Kidney tubule cell (primary cell): Measurements from ENCODE around the gene GPBP1.
"Not testable (repeated sequence)": the region's sequence is repeated elsewhere in the genome, so short reads cannot be mapped to it uniquely, and the experiment has no call there.

ENCODE experiments used
- DNase-seq: peaks from one replicate; pipeline ENCODE4 v3.0.0-alpha.2; 2018; ENCODE audit warnings: low spot score

The GPBP1 gene

DNA sequence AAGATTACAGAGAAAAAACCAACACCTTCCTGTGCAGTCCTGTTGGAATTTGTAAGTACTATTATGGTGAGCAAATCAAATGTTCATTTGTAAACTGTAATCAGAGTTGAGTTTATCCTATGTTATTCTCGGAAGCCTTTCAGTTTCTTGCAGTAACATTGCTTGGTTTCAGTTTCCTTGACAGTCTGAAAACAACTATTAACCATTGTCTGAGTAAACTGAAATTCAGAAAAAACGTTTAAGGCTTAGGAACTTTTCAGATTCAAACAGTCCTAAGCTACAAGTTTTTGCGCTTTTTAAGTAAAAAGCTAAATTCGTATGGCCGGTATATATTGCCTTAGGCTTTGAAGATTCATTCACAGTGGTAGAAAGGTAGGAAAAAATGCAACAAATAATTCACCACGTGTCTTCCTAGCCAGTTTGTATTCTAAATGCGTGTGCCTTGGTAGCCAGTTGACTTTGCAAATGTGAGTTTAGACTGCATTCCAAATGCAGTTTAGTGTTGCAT, 2.5 kb downstream of the GPBP1 start:
- peak; percentile 67 for DNase-seq

DNA sequence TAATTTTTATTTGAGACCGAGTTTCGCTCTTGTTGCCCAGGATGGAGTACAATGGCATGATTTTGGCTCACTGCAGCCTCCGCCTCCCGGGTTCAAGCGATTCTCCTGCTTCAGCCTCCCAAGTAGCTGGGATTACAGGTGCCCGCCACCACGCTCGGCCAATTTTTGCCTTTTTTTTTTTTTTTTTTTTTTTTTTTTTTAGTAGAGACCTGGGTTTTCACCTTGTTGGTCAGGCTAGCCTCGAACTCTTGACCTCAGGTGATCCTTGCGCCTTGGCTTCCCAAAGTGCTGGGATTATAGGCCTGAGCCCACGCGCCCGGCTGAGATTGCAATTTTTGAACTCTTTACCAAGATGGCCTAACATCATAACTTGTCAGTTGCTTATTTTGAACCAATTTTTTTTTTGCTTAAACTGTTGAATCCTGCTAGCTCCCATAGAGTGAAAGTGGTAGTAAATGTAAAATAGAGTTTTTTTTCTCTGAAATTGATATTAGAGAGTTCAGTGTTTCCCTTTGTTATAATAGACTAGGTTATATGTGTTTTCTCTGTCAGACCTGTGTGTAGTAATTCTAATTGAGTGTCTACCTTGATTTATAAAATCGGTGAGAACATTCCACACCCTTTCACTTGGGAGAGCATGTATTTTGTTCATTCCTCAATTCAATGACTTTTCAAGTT, 3.8 kb downstream of the GPBP1 start:
- DNase-seq = no peak

GRCh38 chr5:57178238-57178637, 4.4 kb downstream of the GPBP1 start:
- DNase-seq = not testable (repeated sequence)

DNA sequence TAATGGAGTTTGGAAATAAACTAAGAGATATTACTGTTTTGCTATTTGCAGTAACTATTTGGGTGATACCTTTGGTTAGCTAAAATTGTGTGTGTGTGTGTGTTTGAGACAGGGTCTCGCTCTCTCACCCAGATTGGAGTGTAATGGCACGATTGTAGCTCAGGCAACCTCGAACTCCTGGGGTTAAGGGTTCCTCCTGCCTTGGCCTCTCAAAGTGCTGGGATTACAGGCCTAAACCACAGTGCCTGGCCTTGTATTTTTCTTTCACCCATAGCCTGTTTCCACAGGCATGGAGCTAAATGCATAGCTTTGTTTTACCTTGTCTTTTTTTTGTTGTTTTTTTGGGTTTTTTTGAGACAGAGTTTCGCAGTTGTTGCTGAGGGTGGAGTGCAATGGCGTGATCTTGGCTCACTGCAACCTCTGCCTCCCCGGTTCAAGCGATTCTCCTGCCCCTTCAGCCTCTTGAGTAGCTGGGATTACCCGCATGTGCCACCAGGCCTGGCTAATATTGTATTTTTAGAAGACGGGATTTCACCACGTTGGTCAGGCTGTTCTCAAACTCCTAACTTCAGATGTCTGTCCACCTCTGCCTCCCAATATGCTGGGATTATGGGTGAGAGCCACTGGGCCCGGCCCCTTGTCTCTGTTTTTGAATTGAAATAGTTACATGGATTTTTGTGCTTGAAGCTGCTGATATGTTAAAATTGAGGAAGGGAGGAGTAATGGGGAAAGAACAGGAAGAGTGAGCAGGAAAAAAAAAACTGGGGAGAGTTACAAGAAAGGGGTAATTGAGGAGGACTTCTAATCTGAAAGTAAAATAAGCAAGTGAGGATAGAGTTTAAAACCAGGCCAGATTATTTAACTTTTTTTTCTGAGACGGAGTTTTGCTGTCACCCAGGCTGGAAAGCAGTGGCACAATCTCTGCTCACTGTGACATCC, 5.7 kb downstream of the GPBP1 start:
- no peak for DNase-seq

GRCh38 chr5:57181154-57181553, 7.3 kb downstream of the GPBP1 start:
- no peak for DNase-seq

DNA sequence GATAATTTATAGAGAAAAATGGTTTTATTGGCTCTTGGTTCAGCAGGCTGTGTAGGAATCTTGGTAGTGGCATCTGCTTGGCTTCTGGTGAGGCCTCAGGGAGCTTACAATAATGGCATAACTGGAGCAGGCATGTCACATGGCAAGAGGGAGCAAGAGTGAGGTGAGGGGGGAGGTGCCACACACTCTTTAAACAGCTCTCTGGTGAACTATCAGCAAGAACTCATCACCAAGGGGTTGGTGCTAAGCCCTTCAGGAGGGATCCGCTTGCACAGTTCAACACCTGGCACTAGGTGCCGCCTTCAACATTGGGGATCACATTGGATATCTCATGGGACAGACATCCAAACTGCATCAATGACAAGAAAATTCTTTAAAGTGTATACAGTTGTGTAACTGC, 10.5 kb downstream of the GPBP1 start:
- no peak for DNase-seq

DNA sequence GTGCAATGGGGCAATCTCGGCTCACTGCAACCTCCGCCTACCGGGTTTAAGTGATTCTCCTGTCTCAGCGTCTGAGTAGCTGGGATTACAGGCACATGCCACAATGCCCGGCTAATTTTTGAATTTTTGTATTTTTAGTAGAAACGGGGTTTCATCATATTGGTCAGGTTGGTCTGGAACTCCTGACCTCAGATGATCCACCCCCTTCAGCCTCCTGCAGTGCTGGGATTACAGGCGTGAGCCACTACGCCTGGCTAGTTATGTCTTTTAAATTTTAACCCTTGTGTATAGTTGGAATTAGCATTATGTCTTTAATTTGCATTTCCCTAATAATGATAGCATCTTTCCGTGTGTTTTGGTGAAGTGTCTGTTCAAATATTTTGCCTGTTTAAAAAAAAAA, 11.5 kb downstream of the GPBP1 start:
- no peak for DNase-seq

GRCh38 chr5:57186194-57186593, 12.3 kb downstream of the GPBP1 start:
- no peak for DNase-seq

DNA sequence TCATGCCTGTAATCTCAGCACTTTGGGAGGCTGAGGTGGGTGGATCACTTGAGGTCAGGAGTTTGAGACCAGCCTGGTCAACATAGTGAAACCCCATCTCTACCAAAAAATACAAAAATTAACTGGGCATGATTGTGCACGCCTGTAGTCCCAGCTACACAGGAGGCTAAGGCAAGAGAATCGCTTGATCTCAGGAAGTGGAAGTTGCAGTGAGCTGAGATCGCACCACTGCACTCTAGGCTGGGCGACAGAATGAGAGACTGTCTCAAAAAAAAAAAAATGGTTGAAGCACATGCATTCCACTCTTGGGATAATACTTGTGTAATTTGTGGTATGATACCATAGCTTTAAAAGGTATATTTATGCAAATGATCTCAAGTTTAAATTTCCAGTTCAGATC, 14.1 kb downstream of the GPBP1 start:
- not testable (repeated sequence) for DNase-seq

- DNase-seq = no peak
These were observed 15.7 kb downstream of the GPBP1 start for GRCh38 chr5:57189515-57189914.

GRCh38 chr5:57190593-57190992, 16.7 kb downstream of the GPBP1 start:
- DNase-seq = no peak

DNA sequence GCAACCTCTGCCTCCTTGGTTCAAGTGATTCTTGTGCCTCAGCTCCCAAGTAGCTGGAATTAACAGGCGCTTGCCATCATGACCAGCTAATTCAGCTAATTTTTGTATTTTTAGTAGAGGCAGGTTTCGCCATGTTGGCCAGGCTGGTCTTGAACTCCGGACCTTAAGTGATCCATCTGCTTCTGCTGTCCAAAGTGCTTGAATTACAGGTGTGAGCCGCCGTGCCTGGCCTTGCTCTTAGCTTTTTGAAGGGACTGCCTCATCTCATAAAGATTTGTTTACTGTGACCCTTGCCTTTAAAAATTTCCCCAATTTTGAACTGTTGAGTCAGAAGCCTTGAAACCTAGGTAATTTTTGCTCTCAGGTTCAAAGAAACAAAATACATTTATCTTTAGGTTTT, 17.3 kb downstream of the GPBP1 start:
- no peak for DNase-seq

DNA sequence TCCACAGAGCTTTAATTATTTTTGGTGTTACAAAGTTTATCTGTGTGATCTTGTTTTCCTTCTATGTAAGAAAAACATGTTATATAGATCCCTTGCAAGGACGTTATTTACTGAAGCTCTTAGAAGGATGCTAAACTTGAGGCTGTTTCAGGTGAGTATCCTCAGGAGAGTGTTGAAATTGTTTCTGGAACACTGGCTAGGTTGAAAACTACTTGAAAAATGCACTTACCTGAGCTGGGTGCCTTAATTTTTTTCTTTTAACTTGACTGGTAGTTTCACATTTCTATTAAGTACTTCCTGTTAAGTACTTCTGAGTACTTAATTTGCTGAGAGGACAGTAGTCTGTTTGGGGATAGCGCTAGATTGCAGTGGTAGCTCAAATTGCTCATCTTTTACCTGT, 18.1 kb downstream of the GPBP1 start:
- DNase-seq = no peak

DNA sequence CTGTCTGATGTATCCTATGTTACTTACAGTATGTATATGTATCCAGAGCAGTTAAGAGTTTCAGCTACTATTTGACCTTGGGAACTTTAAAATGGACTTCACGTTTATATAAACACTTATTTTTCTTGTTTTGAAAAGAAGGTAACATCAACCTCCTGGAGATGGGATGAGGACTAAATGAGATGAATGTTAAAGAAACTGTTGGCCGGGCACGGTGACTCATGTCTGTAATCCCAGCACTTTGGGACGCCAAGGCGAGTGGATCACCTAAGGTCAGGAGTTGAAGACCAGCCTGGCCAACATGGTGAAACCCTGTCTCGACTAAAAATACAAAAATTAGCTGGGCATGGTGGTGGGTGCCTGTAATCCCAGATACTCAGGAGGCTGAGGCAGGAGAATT, 19.0 kb downstream of the GPBP1 start:
- not testable (repeated sequence) for DNase-seq

DNA sequence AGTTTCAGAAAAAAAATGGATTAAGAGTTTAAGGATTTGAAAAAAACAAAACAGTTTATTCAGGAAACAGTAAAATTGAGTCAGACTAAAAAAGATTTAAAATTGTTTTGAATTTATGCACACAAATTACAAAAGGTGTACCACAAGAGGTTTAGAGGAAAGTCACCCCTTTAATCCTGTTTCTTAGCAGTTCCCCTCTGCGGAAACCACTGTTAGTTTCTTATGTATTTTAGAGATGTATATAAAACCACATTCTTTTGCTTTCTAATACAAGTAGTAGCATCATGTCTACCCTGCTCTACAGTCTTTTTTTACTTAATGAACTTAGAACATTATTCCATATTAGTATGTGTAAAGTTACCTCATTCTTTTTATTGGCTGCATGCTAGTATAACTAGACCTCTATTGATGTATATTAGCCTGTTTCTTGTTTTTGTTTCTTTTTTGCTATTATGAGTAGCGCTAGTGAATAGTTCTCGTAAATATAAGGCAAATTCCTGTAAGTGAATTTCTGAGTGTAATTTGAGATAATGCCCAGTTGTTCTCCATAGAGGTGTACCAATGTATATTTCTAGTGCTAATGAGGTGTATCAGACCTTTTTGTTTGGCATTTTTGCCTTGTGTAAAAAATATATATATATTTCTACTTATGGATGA, 20.0 kb downstream of the GPBP1 start:
- DNase-seq = no peak

- DNase-seq = no peak
These were observed 20.8 kb downstream of the GPBP1 start for GRCh38 chr5:57194653-57195052.

DNA sequence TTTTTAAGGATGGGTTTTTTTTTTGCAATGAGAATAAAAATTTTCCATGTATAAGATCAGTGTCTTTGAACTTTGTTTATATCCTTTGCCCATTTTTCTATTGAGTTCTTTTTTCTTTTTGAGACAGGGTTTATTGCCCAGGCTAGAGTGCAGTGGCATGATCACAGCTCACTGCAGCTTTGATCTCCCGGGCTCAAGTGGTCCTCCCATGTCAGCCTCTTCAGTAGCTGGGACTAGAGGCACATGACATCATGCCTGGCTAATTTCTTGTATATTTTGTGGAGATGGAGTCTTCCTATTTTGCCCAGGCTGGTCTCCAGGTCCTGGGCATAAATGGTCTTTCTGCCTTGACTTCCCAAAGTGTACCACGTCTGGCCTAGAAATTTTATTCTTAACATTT, 21.2 kb downstream of the GPBP1 start:
- no peak for DNase-seq

- no peak for DNase-seq
These were observed 26.0 kb downstream of the GPBP1 start for GRCh38 chr5:57199866-57200265.

- no peak for DNase-seq
These were observed 29.0 kb downstream of the GPBP1 start for GRCh38 chr5:57202811-57203210.

GRCh38 chr5:57207007-57207653, 33.3 kb downstream of the GPBP1 start:
- no peak for DNase-seq

DNA sequence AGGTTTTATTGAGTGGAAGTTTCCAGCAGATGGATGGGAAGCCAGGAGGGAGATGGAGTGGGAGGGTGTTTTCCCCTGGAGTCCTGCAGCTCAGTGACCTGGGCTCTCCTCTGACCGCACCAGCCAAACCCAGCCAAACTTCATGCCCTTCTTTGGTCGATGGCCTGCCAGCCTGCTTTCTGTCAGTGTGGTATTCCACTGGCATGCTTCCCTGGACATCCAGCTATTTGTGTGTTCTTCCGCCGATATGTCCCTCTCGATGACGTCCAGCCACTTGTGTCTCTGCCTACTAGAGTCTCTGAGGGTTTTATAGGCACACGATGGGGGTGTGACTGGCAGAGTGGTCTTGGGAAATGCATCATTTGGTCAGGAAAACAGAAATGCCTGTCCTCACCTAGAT, 33.8 kb downstream of the GPBP1 start:
- DNase-seq = no peak
